ENCODE results near the gene GJC1. TPM values are rescaled to one million over a fixed set of nuclear protein-coding genes. Genes with fewer than 3 reads are reported as not detected.

The GJC1 gene
- total RNA-seq, 1 donor = 10.5 TPM

DNA sequence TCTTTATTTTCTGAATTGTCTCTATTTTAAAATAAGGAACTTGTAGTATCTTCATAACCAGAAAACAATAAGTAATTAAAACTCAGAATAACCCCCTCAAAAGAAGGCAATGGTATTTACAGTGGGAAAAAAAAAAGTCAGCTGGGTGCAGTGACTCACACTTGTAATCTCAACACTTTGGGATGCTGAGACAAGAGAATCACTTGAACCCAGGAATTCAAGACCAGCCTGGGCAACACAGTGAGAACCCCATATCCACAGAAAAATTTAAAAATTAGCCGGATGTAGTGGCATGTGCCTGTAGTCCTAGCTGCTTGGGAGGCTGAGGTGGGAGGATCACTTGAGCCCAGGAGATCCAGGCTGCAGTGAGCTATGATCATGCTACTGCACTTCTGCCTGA, 37.8 kb downstream of the GJC1 start:
- no peak overlapping the region for H3K4me3 ChIP-seq (ENCODE audit: insufficient read depth, low read length)
- H3K79me2 ChIP-seq (ENCODE audit: insufficient read depth, low read length) = no peaks in the 10 kb centered on the region
- H3K4me2 ChIP-seq (ENCODE audit: insufficient read depth, low read length) = no peak overlapping the region
- DNase-seq (ENCODE audit: insufficient read length, low spot score, missing footprints) = peak; percentile 23
- no peak overlapping the region for H2AFZ ChIP-seq (ENCODE audit: low read length)
- no peaks in the 10 kb centered on the region for H3K9me3 ChIP-seq (ENCODE audit: low read depth, low read length)
- TF ChIP-seq, protein P1, sequence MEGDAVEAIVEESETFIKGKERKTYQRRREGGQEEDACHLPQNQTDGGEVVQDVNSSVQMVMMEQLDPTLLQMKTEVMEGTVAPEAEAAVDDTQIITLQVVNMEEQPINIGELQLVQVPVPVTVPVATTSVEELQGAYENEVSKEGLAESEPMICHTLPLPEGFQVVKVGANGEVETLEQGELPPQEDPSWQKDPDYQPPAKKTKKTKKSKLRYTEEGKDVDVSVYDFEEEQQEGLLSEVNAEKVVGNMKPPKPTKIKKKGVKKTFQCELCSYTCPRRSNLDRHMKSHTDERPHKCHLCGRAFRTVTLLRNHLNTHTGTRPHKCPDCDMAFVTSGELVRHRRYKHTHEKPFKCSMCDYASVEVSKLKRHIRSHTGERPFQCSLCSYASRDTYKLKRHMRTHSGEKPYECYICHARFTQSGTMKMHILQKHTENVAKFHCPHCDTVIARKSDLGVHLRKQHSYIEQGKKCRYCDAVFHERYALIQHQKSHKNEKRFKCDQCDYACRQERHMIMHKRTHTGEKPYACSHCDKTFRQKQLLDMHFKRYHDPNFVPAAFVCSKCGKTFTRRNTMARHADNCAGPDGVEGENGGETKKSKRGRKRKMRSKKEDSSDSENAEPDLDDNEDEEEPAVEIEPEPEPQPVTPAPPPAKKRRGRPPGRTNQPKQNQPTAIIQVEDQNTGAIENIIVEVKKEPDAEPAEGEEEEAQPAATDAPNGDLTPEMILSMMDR (IDR thresholded peaks at IDR 0.05; ENCODE audit: extremely low read depth, low read depth, low read length) = no peak
- no peak overlapping the region for H3K27ac ChIP-seq (ENCODE audit: low read depth, low read length)
- H4K20me1 ChIP-seq (ENCODE audit: insufficient read depth, low read length) = no peaks in the 10 kb centered on the region
- H3K4me1 ChIP-seq (ENCODE audit: insufficient read depth, low read length) = peaks cover 22% of the 10 kb centered on the region
- H3K27me3 ChIP-seq (ENCODE audit: insufficient read depth, low read length) = no peaks in the 10 kb centered on the region
- no peaks in the 10 kb centered on the region for H3K36me3 ChIP-seq (ENCODE audit: insufficient read depth, low read length)

DNA sequence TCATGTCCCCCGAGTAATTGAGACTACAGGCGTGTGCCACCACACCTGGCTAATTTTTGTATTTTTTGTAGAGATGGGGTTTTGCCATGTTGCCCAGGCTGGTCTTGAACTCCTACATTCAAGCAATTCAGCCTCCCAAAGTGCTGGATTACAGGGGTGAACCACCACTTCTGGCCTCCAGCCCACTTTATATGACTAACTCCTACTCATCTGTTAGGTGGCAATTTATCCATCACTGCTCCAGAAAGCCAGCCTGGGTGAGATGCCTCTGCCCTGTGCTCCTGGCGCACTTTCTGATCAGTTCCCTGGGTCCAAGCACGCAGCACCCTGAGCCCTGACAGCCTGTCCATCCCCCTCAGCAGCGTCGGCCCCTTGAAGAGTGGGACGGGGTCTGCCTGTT, 41.9 kb downstream of the GJC1 start:
- peak; percentile 44 for DNase-seq (ENCODE audit: insufficient read length, low spot score, missing footprints)
- TF ChIP-seq, protein P1 (IDR thresholded peaks at IDR 0.05; ENCODE audit: extremely low read depth, low read depth, low read length) = no peak
- H3K9me3 ChIP-seq (ENCODE audit: low read depth, low read length) = no peaks in the 10 kb centered on the region

DNA sequence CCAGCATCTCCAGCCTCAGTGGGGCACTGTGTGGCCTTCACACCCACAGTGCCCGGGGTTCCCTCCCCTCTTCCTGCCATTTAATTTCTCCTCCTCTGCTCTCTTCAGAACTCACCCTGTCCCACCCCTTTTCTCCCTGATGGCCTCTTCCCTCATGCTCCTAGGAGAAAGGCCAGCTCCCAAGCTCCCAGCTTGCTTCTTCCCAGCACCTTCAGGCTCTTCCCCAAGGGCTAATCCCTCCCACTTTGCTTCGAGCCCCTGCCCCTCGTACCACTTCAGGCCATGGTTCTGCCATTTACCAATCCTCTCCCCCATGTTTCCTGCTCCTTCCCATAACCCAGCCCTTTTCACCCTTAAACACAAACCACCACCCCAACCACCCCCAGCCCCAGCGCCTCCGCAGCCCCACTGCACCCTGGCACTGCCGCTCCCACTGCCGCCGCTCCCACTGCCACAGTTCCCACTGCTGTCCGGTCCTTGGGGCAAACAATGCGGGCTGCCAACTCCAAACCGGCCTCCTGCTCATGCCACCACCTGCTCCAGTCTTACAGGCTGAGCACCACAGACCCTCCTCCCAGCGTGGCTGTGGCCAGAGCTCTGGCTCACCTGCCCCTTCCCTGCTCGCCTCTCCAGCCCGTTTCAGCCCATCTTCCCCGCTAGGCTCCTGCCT, 42.7 kb downstream of the GJC1 start:
- no peak overlapping the region for H2AFZ ChIP-seq (ENCODE audit: low read length)
- no peaks in the 10 kb centered on the region for H4K20me1 ChIP-seq (ENCODE audit: insufficient read depth, low read length)
- no peaks in the 10 kb centered on the region for H3K27me3 ChIP-seq (ENCODE audit: insufficient read depth, low read length)
- no peaks in the 10 kb centered on the region for H3K79me2 ChIP-seq (ENCODE audit: insufficient read depth, low read length)
- TF ChIP-seq, protein P1 (IDR thresholded peaks at IDR 0.05; ENCODE audit: extremely low read depth, low read depth, low read length) = no peak
- no peaks in the 10 kb centered on the region for H3K9me3 ChIP-seq (ENCODE audit: low read depth, low read length)
- H3K4me2 ChIP-seq (ENCODE audit: insufficient read depth, low read length) = no peak overlapping the region
- no peak overlapping the region for H3K27ac ChIP-seq (ENCODE audit: low read depth, low read length)
- DNase-seq (ENCODE audit: insufficient read length, low spot score, missing footprints) = peak; percentile 37
- H3K4me1 ChIP-seq (ENCODE audit: insufficient read depth, low read length) = no peaks in the 10 kb centered on the region
- H3K36me3 ChIP-seq (ENCODE audit: insufficient read depth, low read length) = no peaks in the 10 kb centered on the region
- H3K4me3 ChIP-seq (ENCODE audit: insufficient read depth, low read length) = no peak overlapping the region

More for the DNA sequence above, 41.9 kb downstream of the GJC1 start:
- no peaks in the 10 kb centered on the region for H3K79me2 ChIP-seq (ENCODE audit: insufficient read depth, low read length)
- H2AFZ ChIP-seq (ENCODE audit: low read length) = no peak overlapping the region
- H3K4me2 ChIP-seq (ENCODE audit: insufficient read depth, low read length) = no peak overlapping the region
- H3K4me1 ChIP-seq (ENCODE audit: insufficient read depth, low read length) = no peaks in the 10 kb centered on the region
- H3K36me3 ChIP-seq (ENCODE audit: insufficient read depth, low read length) = no peaks in the 10 kb centered on the region
- no peak overlapping the region for H3K27ac ChIP-seq (ENCODE audit: low read depth, low read length)
- H3K4me3 ChIP-seq (ENCODE audit: insufficient read depth, low read length) = no peak overlapping the region
- H4K20me1 ChIP-seq (ENCODE audit: insufficient read depth, low read length) = no peaks in the 10 kb centered on the region
- H3K27me3 ChIP-seq (ENCODE audit: insufficient read depth, low read length) = no peaks in the 10 kb centered on the region

DNA sequence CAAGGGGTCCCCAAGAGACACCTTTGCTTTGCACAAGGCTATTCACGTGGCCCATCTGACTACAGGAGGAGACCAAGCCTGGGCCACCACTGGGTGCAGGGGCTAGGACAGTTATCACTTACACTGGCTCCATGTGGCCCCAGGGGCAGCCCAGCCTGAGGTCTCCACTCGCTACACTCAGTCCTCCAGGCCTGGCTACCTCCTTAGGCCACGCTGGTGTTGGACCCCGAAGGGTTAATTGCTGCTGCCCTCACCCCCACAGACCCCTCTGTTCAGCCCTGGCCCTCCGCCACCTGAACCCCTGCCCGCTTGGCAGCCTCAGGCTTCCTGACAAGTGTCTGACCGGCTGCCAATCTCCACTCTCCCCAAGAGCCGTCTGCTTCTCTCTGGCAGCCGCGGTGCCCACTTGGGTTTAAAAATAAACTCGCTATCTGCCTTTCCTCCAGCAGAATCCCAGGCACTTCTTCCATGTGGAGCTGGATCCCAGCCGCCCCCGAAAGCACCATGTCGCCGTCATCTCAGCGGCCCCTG, 43.5 kb downstream of the GJC1 start:
- H3K4me2 ChIP-seq (ENCODE audit: insufficient read depth, low read length) = no peak overlapping the region
- TF ChIP-seq, protein P1 (IDR thresholded peaks at IDR 0.05; ENCODE audit: extremely low read depth, low read depth, low read length) = no peak

More for the DNA sequence above, 43.5 kb downstream of the GJC1 start:
- no peaks in the 10 kb centered on the region for H4K20me1 ChIP-seq (ENCODE audit: insufficient read depth, low read length)
- no peaks in the 10 kb centered on the region for H3K79me2 ChIP-seq (ENCODE audit: insufficient read depth, low read length)
- H2AFZ ChIP-seq (ENCODE audit: low read length) = no peak overlapping the region
- no peak overlapping the region for H3K4me3 ChIP-seq (ENCODE audit: insufficient read depth, low read length)
- no peaks in the 10 kb centered on the region for H3K4me1 ChIP-seq (ENCODE audit: insufficient read depth, low read length)
- no peak overlapping the region for H3K27ac ChIP-seq (ENCODE audit: low read depth, low read length)
- DNase-seq (ENCODE audit: insufficient read length, low spot score, missing footprints) = peak; percentile 48
- no peaks in the 10 kb centered on the region for H3K9me3 ChIP-seq (ENCODE audit: low read depth, low read length)
- H3K36me3 ChIP-seq (ENCODE audit: insufficient read depth, low read length) = no peaks in the 10 kb centered on the region
- no peaks in the 10 kb centered on the region for H3K27me3 ChIP-seq (ENCODE audit: insufficient read depth, low read length)
